Endothelial cell of umbilical vein (primary cell): ENCODE results near the gene ARL5C. TPM values are rescaled to one million over a fixed set of nuclear protein-coding genes. Genes with fewer than 3 reads are reported as not detected.

Experiments used
- BruUV-seq: library from RNA; stranded (reverse); fragments of 400-500 nt; replicated peaks from 2 replicates; lab custom pipeline; 2021; lab: Mats Ljungman, UMichigan
- CTCF ChIA-PET: fragments of 300-600, 350-600 bp; sonication (Branson Sonifier 250); formaldehyde crosslinking; loops from one replicate; lab custom pipeline; 2021; ENCODE audit warnings: antibody characterized with exemption, inconsistent platforms; lab: Charles Lee
- POLR2A ChIA-PET: fragments of 300-600, 350-600 bp; sonication (Branson Sonifier 250); formaldehyde crosslinking; loops from one replicate; lab custom pipeline; 2021; ENCODE audit warnings: antibody characterized with exemption, inconsistent platforms; lab: Charles Lee
- DNase-seq: peaks from one replicate; pipeline ENCODE4 v3.0.0-alpha.2; 2011; ENCODE audit warnings: low read depth, low spot score
- FAIRE-seq: peaks from 2 replicates; lab custom pipeline; 2011; peaks lifted over from hg19 to GRCh38; lab: Jason Lieb, UNC
- H2AFZ ChIP-seq: 2 replicates; pipeline ENCODE4 v1.6.0; 2012; ENCODE audit warnings: low read depth, low read length, control low read depth, inconsistent platforms
- H3K27ac ChIP-seq: 2 replicates; pipeline ENCODE4 v1.5.1; 2011; ENCODE audit warnings: low read depth, mild to moderate bottlenecking, control low read depth, low read length, moderate library complexity; ENCODE audit not compliant: insufficient read depth
- H3K27me3 ChIP-seq, 2 experiments: 2 replicates each; pipeline versions ENCODE4 v1.6.0 to v1.6.1; 2011; ENCODE audit warnings: low read length in 2 of 2, mixed read lengths in 1 of 2; ENCODE audit not compliant: control insufficient read depth in 2 of 2, insufficient read depth in 2 of 2
- H3K36me3 ChIP-seq, 2 experiments: 2 replicates in 1 of 2; 3 replicates in 1 of 2; pipeline ENCODE4 v1.5.1; 2011; ENCODE audit warnings: low read length in 2 of 2, mild to moderate bottlenecking in 1 of 2, moderate library complexity in 1 of 2; ENCODE audit not compliant: control insufficient read depth in 2 of 2, insufficient read depth in 2 of 2; ENCODE audit errors: extremely low read depth in 1 of 2
- H3K4me1 ChIP-seq: 3 replicates; pipeline ENCODE4 v1.5.1; 2011; ENCODE audit warnings: mild to moderate bottlenecking, low read length; ENCODE audit not compliant: control insufficient read depth, insufficient read depth; ENCODE audit errors: extremely low read depth
- H3K4me2 ChIP-seq: 2 replicates; pipeline ENCODE4 v1.6.1; 2011; ENCODE audit warnings: low read length, control low read depth, mixed read lengths; ENCODE audit not compliant: insufficient read depth
- H3K4me3 ChIP-seq, 3 experiments: fragments of 200-600 bp in 1 of 3; sonication (generic), shearing (Covaris generic) in 1 of 3; replicated peaks in 1 of 3; 2 replicates each; pipeline ENCODE4 v1.5.1; 2011 to 2016; ENCODE audit warnings: control low read depth in 3 of 3, low read length in 3 of 3, mild to moderate bottlenecking in 2 of 3, inconsistent platforms in 1 of 3, low read depth in 1 of 3, moderate library complexity in 1 of 3; ENCODE audit not compliant: insufficient read depth in 1 of 3
- H3K79me2 ChIP-seq: 2 replicates; pipeline ENCODE4 v1.6.0; 2012; ENCODE audit warnings: low read length, inconsistent platforms; ENCODE audit not compliant: control insufficient read depth, insufficient read depth
- H3K9ac ChIP-seq: replicated peaks from 2 replicates; pipeline ENCODE3; 2011; ENCODE audit warnings: low read length, control low read depth; ENCODE audit not compliant: insufficient read depth; ENCODE audit errors: extremely low read depth
- H3K9me1 ChIP-seq: replicated peaks from 3 replicates; pipeline ENCODE4 v1.6.0; 2011; ENCODE audit warnings: mild to moderate bottlenecking, low read length; ENCODE audit not compliant: control insufficient read depth, insufficient read depth; ENCODE audit errors: extremely low read depth
- H3K9me3 ChIP-seq: replicated peaks from 2 replicates; pipeline ENCODE4 v1.5.1; 2012; ENCODE audit warnings: low read length, inconsistent platforms; ENCODE audit not compliant: control insufficient read depth, insufficient read depth
- H4K20me1 ChIP-seq: replicated peaks from 2 replicates; pipeline ENCODE3; 2011; ENCODE audit warnings: mild to moderate bottlenecking, low read length; ENCODE audit not compliant: control insufficient read depth, insufficient read depth; ENCODE audit errors: extremely low read depth
- CTCF ChIP-seq, 2 donors: IDR thresholded peaks; 1 replicate in 1 of 2; 2 replicates in 1 of 2; pipeline ENCODE4 v1.5.1; 2011; ENCODE audit warnings: low read length in 2 of 2, mild to moderate bottlenecking in 2 of 2, moderate library complexity in 2 of 2, control low read depth in 1 of 2, inconsistent platforms in 1 of 2, low read depth in 1 of 2; ENCODE audit not compliant: insufficient read depth in 1 of 2; ENCODE audit errors: extremely low read depth in 1 of 2
- EZH2 ChIP-seq: IDR thresholded peaks from 2 replicates; pipeline ENCODE4 v1.6.1; 2012; ENCODE audit warnings: borderline replicate concordance, low read depth, mild to moderate bottlenecking, moderate library complexity, low read length, inconsistent platforms; ENCODE audit not compliant: severe bottlenecking
- FOS ChIP-seq: IDR thresholded peaks from 2 replicates; pipeline ENCODE4 v1.6.1; 2011; ENCODE audit warnings: mild to moderate bottlenecking, low read length, moderate library complexity, borderline replicate concordance; ENCODE audit not compliant: insufficient read depth
- GATA2 ChIP-seq: IDR thresholded peaks from 2 replicates; pipeline ENCODE4 v1.7.0; 2011; ENCODE audit warnings: low read depth, mild to moderate bottlenecking, moderate library complexity, mixed read lengths, low read length; ENCODE audit not compliant: insufficient read length, insufficient read depth
- JUN ChIP-seq: IDR thresholded peaks from 2 replicates; pipeline ENCODE4 v1.6.1; 2011; ENCODE audit warnings: borderline replicate concordance, low read depth; ENCODE audit not compliant: insufficient read length, insufficient read depth
- MAX ChIP-seq: IDR thresholded peaks from 2 replicates; pipeline ENCODE4 v1.6.1; 2011; ENCODE audit not compliant: insufficient read depth, insufficient read length
- MYC ChIP-seq: IDR thresholded peaks from one replicate; pipeline ENCODE4 v1.6.1; 2011; ENCODE audit warnings: mild to moderate bottlenecking, low read depth, low read length
- POLR2A ChIP-seq: IDR thresholded peaks from 2 replicates; pipeline ENCODE4 v1.6.1; 2012; ENCODE audit warnings: low read depth, mild to moderate bottlenecking, control low read depth, low read length
- POLR2AphosphoS5 ChIP-seq: IDR thresholded peaks from 2 replicates; pipeline ENCODE4 v1.6.1; 2012; ENCODE audit warnings: low read depth, mild to moderate bottlenecking, control low read depth, low read length, moderate library complexity; ENCODE audit not compliant: insufficient read depth
- dilution Hi-C: fragments of 300-500 bp; cut with MboI; formaldehyde crosslinking; loops from one replicate; pipeline ENCODE4 v1.15.0; 2019; ENCODE audit warnings: low sequenced_read_pairs; ENCODE audit not compliant: extremely low pct_ligation_motif_present
- intact Hi-C: fragments of 100-400 bp; cut with micrococcal nuclease; formaldehyde crosslinking; loops from one replicate; pipeline ENCODE4 v1.10.0; 2022
- polyA plus RNA-seq, 4 experiments: library from polyadenylated mRNA; depleted of rRNA in 3 of 4; stranded (reverse) in 3 of 4; unstranded in 1 of 4; fragments of >200 nt; gene quantifications; 2 replicates each; pipeline versions ENCODE4 v1.2.1 to v1.2.3, GENCODE V29; 2011 to 2012; ENCODE audit warnings: missing spikeins in 1 of 4
- total RNA-seq: library from RNA; stranded (reverse); gene quantifications from 2 replicates; pipeline ENCODE4 v1.2.3, GENCODE V29; 2021

ARL5C gene
- total and polyA plus RNA-seq, 2 donors (not counting 3 experiments of a cell fraction or from before 2014, with no cell fraction given) = not detected

- no TSS peak for BruUV-seq
- Histone ChIP-seq H3K9ac (no peak overlapping the region), H3K79me2 (no peaks in the 10 kb centered on the region), H3K4me1 (peaks cover 6% of the 10 kb centered on the region), H3K9me3 (no peaks in the 10 kb centered on the region), H4K20me1 (no peaks in the 10 kb centered on the region), H3K36me3 (peaks cover 0 to under 1% of the 10 kb centered on the region in 2 experiments), H3K4me2 (no peak overlapping the region), H3K4me3 (no peak overlapping the region), H3K9me1 (no peaks in the 10 kb centered on the region), H3K27ac (no peak overlapping the region), H3K27me3 (peaks cover 5 to 7% of the 10 kb centered on the region in 2 experiments), H2AFZ (no peak overlapping the region)
- FAIRE-seq (no peak), DNase-seq (no peak)
- CTCF ChIA-PET = interaction anchor here (1.7 to 11.0 kb wide), 2 partner anchors 60 to 188 kb away, joined by 6 to 130 read pairs; no protein-coding TSS in a partner anchor
- no peak for TF ChIP-seq GATA2
- TF ChIP-seq EZH2 = no peak
- no peak for TF ChIP-seq CTCF (IDR thresholded peaks at IDR 0.05; ENCODE audit: extremely low read depth in 1 of 2, insufficient read depth in 1 of 2, low read depth in 1 of 2, low read length in 2 of 2)
- no peak for TF ChIP-seq FOS
- TF ChIP-seq POLR2AphosphoS5 = no peak
- no peak for TF ChIP-seq MAX
- TF ChIP-seq JUN = no peak
- TF ChIP-seq MYC = no peak
- TF ChIP-seq POLR2A = no peak
- intact Hi-C loops = no loop called here
- dilution Hi-C loops = no loop called here
- POLR2A ChIA-PET = no interaction called here
Observed at GRCh38 chr17:39171933-39172332, 6.0 kb upstream of the ARL5C start.
